D721Med (cell line): ENCODE data around the gene FAM186B.

ENCODE experiments used
- DNase-seq: peaks from one replicate; pipeline ENCODE4 v3.0.0; 2011; ENCODE audit warnings: low spot score; ENCODE audit not compliant: insufficient read length
- FAIRE-seq: peaks from 2 replicates; lab custom pipeline; 2011; peaks lifted over from hg19 to GRCh38; lab: Jason Lieb, UNC
- CTCF ChIP-seq: IDR thresholded peaks from 2 replicates; pipeline ENCODE4 v1.5.1; 2012; ENCODE audit warnings: mild to moderate bottlenecking, control low read depth; ENCODE audit not compliant: insufficient read depth; ENCODE audit errors: missing control alignments

FAM186B gene

GRCh38 chr12:49604856-49605255 lies 583 bp downstream of the FAM186B start:
- DNase-seq (no peak), FAIRE-seq (no peak)

GRCh38 chr12:49603721-49604120 lies 1.7 kb downstream of the FAM186B start:
- DNase-seq (no peak), FAIRE-seq (no peak)
- TF ChIP-seq CTCF: no peak

More at GRCh38 chr12:49604856-49605255, 583 bp downstream of the FAM186B start:
- TF ChIP-seq CTCF: no peak

- FAIRE-seq (no peak), DNase-seq (no peak)
- TF ChIP-seq CTCF: no peak
Observed at GRCh38 chr12:49599961-49600360, 5.5 kb downstream of the FAM186B start.

DNA sequence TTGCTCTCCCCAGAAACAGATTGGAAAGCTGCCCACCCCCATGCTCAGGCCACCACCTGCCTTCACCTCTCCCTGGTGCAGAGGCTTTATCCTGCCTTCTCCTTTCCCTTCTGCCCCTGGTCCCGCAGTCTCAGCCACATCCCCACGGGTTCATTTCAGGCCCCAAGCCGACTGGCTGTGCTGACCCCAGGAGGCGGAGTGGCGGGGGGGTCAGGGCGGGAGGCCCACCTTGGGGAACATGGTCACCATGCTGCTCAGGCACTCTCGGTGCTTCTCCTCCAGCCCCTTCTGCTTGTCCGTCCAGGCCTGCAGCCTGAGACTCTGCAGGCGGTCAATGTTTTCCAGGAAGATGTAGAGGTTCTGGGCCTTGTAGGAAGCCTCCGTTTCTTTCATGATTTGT lies 6.9 kb downstream of the FAM186B start:
- FAIRE-seq (no peak), DNase-seq (no peak)
- no peak for TF ChIP-seq CTCF

DNA sequence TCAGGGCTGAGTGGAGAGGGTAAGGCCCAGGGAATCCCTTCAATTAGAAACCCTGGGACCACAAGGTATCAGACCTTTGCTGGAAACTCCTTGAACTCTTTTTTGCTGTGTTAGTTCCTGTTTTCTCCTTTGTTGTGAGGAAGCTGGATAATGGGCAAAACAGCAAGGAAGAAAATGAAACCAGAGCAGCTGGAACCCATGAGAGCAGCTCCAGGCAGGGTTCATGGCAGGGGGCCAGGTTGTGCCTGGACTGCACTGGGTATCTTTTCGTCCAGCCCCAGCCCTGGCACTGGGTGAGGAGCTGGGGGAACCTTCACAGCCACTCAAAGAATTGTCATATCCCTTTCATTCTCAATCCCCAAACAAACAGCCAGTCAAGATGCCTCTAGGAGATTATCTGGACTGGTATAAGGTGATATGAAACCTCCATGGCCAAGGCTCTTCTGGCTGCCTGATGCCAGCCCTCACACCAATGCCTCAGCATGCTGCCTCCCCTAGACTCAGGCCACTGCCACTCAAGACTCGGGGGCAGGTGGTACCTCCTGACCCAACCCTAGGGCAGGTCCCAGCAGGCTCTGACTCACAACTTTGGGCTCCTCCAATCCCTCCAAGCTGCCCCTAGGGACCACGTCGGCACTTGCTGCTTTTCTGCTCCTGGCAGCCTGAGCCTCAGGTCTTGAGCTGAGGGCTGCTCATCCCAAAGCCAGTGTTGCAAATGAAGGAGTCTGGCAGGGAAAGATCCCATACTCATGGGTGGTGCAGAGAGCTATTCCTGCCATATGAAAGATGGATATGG lies 16.5 kb downstream of the FAM186B start:
- FAIRE-seq: no peak

DNA sequence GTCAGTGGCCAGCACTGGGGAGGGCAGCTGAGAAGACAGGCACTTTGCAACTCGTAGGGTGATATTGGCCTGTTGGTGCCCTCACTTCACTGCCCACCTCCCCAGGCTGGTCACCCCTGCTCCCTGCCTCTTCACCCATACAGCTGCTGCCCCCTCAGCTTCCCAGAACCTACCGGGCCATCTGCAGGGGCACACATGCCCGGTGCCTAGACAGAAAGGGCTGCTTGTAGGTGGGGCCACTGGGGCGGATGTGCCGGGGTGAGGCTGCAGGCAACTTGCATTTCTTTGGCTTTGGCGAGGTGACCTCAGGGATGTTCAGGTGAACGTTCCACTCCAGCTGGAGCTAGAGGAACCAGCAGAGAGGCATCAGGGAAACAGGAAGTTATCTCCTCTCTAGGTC lies 17.2 kb downstream of the FAM186B start:
- TF ChIP-seq CTCF: no peak
- DNase-seq (no peak), FAIRE-seq (no peak)

More for the DNA sequence above, 16.5 kb downstream of the FAM186B start:
- TF ChIP-seq CTCF: no peak
- no peak for DNase-seq
